H9 (cell line): ENCODE data around the gene MYL3. TPM values are rescaled to one million over a fixed set of nuclear protein-coding genes. Genes with fewer than 3 reads are reported as not detected.

ENCODE experiments used
- DNase-seq: peaks from one replicate; pipeline ENCODE4 v3.0.0-alpha.2; 2017
- H2AFZ ChIP-seq: one replicate; pipeline ENCODE4 v1.6.1; 2013; ENCODE audit warnings: mild to moderate bottlenecking, low read length, control low read depth, moderate library complexity
- H2AK5ac ChIP-seq: 2 replicates; pipeline ENCODE4 v1.6.1; 2013; ENCODE audit warnings: low read length, control low read depth, mixed read lengths; ENCODE audit not compliant: insufficient read length
- H2BK120ac ChIP-seq: one replicate; pipeline ENCODE4 v1.6.1; 2013; ENCODE audit warnings: low read depth, mild to moderate bottlenecking, low read length, control low read depth, inconsistent platforms; ENCODE audit not compliant: poor library complexity, severe bottlenecking
- H2BK12ac ChIP-seq: 2 replicates; pipeline ENCODE4 v1.6.1; 2013; ENCODE audit warnings: low read length, control low read depth, mixed read lengths, low read depth; ENCODE audit not compliant: insufficient read length
- H2BK15ac ChIP-seq: 2 replicates; pipeline ENCODE4 v1.6.1; 2013; ENCODE audit warnings: low read depth, low read length, control low read depth
- H2BK20ac ChIP-seq: one replicate; pipeline ENCODE4 v1.6.1; 2013; ENCODE audit warnings: low read depth, mild to moderate bottlenecking, low read length, control low read depth, inconsistent platforms; ENCODE audit not compliant: poor library complexity, severe bottlenecking
- H2BK5ac ChIP-seq: 2 replicates; pipeline ENCODE4 v1.6.1; 2013; ENCODE audit warnings: low read length, control low read depth, mixed read lengths; ENCODE audit not compliant: insufficient read length
- H3K14ac ChIP-seq: 2 replicates; pipeline ENCODE4 v1.6.1; 2013; ENCODE audit warnings: low read length, control low read depth; ENCODE audit not compliant: insufficient read depth
- H3K18ac ChIP-seq: 2 replicates; pipeline ENCODE4 v1.6.1; 2013; ENCODE audit warnings: low read depth, mild to moderate bottlenecking, mixed read lengths, low read length, control low read depth; ENCODE audit not compliant: insufficient read length
- H3K23ac ChIP-seq: 2 replicates; pipeline ENCODE4 v1.6.1; 2013; ENCODE audit warnings: low read length, control low read depth, mixed read lengths, low read depth; ENCODE audit not compliant: insufficient read length
- H3K23me2 ChIP-seq: 2 replicates; pipeline ENCODE4 v1.6.1; 2013; ENCODE audit warnings: low read depth, mild to moderate bottlenecking, mixed read lengths, low read length, control low read depth; ENCODE audit not compliant: insufficient read length, poor library complexity, severe bottlenecking
- H3K27ac ChIP-seq: 2 replicates; pipeline ENCODE4 v1.5.1; 2013; ENCODE audit warnings: low read length, control low read depth, mixed read lengths, low read depth; ENCODE audit not compliant: insufficient read length
- H3K27me3 ChIP-seq: 2 replicates; pipeline ENCODE4 v1.6.1; 2013; ENCODE audit warnings: low read length, control low read depth, inconsistent platforms; ENCODE audit not compliant: insufficient read depth
- H3K4ac ChIP-seq: 2 replicates; pipeline ENCODE4 v1.6.1; 2013; ENCODE audit warnings: low read depth, mild to moderate bottlenecking, control low read depth, inconsistent platforms, low read length, moderate library complexity
- H3K4me1 ChIP-seq: 2 replicates; pipeline ENCODE4 v1.6.1; 2013; ENCODE audit warnings: low read length, control low read depth, inconsistent platforms; ENCODE audit not compliant: insufficient read depth
- H3K4me2 ChIP-seq: 2 replicates; pipeline ENCODE4 v1.6.1; 2013; ENCODE audit warnings: low read length, control low read depth, mixed read lengths; ENCODE audit not compliant: insufficient read length, insufficient read depth
- H3K56ac ChIP-seq: 2 replicates; pipeline ENCODE4 v1.6.1; 2013; ENCODE audit warnings: low read depth, mild to moderate bottlenecking, mixed read lengths, low read length, control low read depth; ENCODE audit not compliant: insufficient read length
- H3K79me1 ChIP-seq: 2 replicates; pipeline ENCODE4 v1.6.1; 2013; ENCODE audit warnings: low read depth, mild to moderate bottlenecking, moderate library complexity, low read length, control low read depth, inconsistent platforms; ENCODE audit not compliant: insufficient read depth, poor library complexity, severe bottlenecking
- H3K79me2 ChIP-seq: 2 replicates; pipeline ENCODE4 v1.6.1; 2013; ENCODE audit warnings: low read length, control low read depth, inconsistent platforms; ENCODE audit not compliant: insufficient read depth
- H3K9ac ChIP-seq: 2 replicates; pipeline ENCODE4 v1.6.1; 2013; ENCODE audit warnings: low read length, control low read depth, mixed read lengths; ENCODE audit not compliant: insufficient read length; ENCODE audit errors: extremely low read depth
- H3K9me3 ChIP-seq: one replicate; pipeline ENCODE4 v1.6.1; 2013; ENCODE audit warnings: low read depth, low read length, inconsistent platforms; ENCODE audit not compliant: control insufficient read depth
- H3T11ph ChIP-seq: one replicate; pipeline ENCODE4 v1.6.1; 2013; ENCODE audit warnings: mild to moderate bottlenecking, low read length, control low read depth, inconsistent platforms
- H4K20me1 ChIP-seq: one replicate; pipeline ENCODE4 v1.6.1; 2013; ENCODE audit not compliant: control insufficient read depth, insufficient read length, insufficient read depth
- H4K5ac ChIP-seq: 2 replicates; pipeline ENCODE4 v1.6.1; 2013; ENCODE audit warnings: low read depth, mild to moderate bottlenecking, mixed read lengths, low read length, control low read depth; ENCODE audit not compliant: insufficient read length
- H4K8ac ChIP-seq: replicated peaks from 2 replicates; pipeline ENCODE4 v1.6.1; 2013; ENCODE audit warnings: low read length, control low read depth, mixed read lengths, low read depth; ENCODE audit not compliant: insufficient read length
- H4K91ac ChIP-seq: 2 replicates; pipeline ENCODE4 v1.6.1; 2013; ENCODE audit warnings: low read depth, mild to moderate bottlenecking, moderate library complexity, mixed read lengths, low read length, control low read depth; ENCODE audit not compliant: insufficient read length
- H3K27ac Mint-ChIP-seq, 3 experiments: 2 replicates in 2 of 3; 3 replicates in 1 of 3; pipeline ENCODE4 v1.8.0; 2020 to 2021; ENCODE audit warnings: mixed read lengths in 3 of 3, mild to moderate bottlenecking in 1 of 3, moderate library complexity in 1 of 3
- H3K27me3 Mint-ChIP-seq: 2 replicates; pipeline ENCODE4 v1.8.0; 2021; ENCODE audit warnings: low read depth, mild to moderate bottlenecking, moderate library complexity, mixed read lengths
- H3K36me3 Mint-ChIP-seq, 3 experiments: 2 replicates in 2 of 3; 3 replicates in 1 of 3; pipeline ENCODE4 v1.8.0; 2020 to 2021; ENCODE audit warnings: low read depth in 3 of 3, mixed read lengths in 3 of 3; ENCODE audit not compliant: insufficient read depth in 1 of 3
- H3K4me1 Mint-ChIP-seq, 2 experiments: 2 replicates each; pipeline ENCODE4 v1.8.0; 2020; ENCODE audit warnings: mixed read lengths in 2 of 2
- H3K4me3 Mint-ChIP-seq, 2 experiments: 2 replicates in 1 of 2; 3 replicates in 1 of 2; pipeline ENCODE4 v1.8.0; 2020 to 2021; ENCODE audit warnings: mild to moderate bottlenecking in 2 of 2, mixed read lengths in 2 of 2, moderate library complexity in 1 of 2
- H3K9me3 Mint-ChIP-seq, 2 experiments: 2 replicates in 1 of 2; 3 replicates in 1 of 2; pipeline ENCODE4 v1.8.0; 2020; ENCODE audit warnings: mild to moderate bottlenecking in 2 of 2, mixed read lengths in 2 of 2, moderate library complexity in 1 of 2
- WGBS: extraction: QIAGEN DNeasy Blood & Tissue Kit; methylation state at CpG from one replicate; pipeline ENCODE4 v1.1.7; 2013; ENCODE audit warnings: missing lambda C conversion rate, low lambda C conversion rate, mixed read lengths; ENCODE audit not compliant: insufficient read length; ENCODE audit errors: extremely low coverage; 5-methylcytosine and 5-hydroxymethylcytosine counted together
- total RNA-seq: library from RNA; stranded (reverse); gene quantifications from 2 replicates; pipeline ENCODE4 v1.2.1, GENCODE V29; 2021
- TF ChIP-seq, protein P1 (sequence below): fragments of 200-600 bp; sonication (generic); conservative IDR thresholded peaks from 3 replicates; pipeline ENCODE4 v1.8.0; 2021; ENCODE audit warnings: antibody characterized with exemption, mild to moderate bottlenecking

The MYL3 gene
- total RNA-seq, 1 experiment from 2014 or later, result 0.24 TPM

DNA sequence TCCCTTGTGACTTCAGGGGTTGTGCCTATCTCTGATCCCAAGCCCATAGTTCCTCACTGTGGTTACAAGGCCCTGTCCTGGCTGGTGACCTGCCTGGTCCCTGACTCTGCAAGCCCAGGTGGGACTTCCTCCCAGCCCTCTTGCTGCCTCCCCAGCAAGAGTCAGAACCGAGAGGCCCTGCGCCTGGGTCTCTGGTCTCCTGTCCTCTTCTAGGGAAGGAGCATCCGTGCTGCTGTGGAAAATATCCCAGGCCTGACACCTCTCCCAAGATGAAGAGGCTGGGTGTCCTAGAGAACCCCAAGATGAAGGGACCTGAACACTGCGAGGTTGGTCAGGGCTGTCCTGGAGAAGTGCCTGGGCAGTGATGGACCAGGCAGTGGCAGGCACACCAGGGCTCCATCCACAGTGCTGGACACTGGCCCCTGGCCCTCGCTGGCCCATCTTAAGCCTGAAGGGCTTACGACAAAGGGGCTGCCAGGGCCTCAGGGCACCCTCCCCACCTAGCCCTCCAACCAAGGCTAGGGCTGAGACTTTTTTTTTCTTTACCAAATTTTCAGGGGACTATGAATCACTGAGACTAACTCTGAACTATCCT, 47.0 kb upstream of the MYL3 start:
- WGBS, result no CpG with 5 or more reads among the region's 6 CpGs
- H3K14ac ChIP-seq, result no peak overlapping the region
- peaks cover 2% of the 10 kb centered on the region; the same call in 1 of the 2 replicates for H3K27me3 Mint-ChIP-seq
- H4K8ac ChIP-seq, result no peak overlapping the region
- no peaks in the 10 kb centered on the region for H3K79me1 ChIP-seq
- no peaks in the 10 kb centered on the region for H3K79me2 ChIP-seq
- no peak overlapping the region for H3K4me2 ChIP-seq
- H4K5ac ChIP-seq, result no peak overlapping the region
- H3K56ac ChIP-seq, result no peak overlapping the region
- no peak overlapping the region for H2BK12ac ChIP-seq
- no peak overlapping the region for H3K27ac Mint-ChIP-seq
- no peaks in the 10 kb centered on the region for H3K36me3 Mint-ChIP-seq
- no peak overlapping the region for H2BK20ac ChIP-seq
- H3K4me3 Mint-ChIP-seq, result no peak overlapping the region
- no peaks in the 10 kb centered on the region for H3K9me3 ChIP-seq
- H3K27me3 ChIP-seq, result no peaks in the 10 kb centered on the region
- H2AK5ac ChIP-seq, result no peak overlapping the region
- H2AFZ ChIP-seq, result no peak overlapping the region
- no peak for DNase-seq
- no peak overlapping the region for H4K91ac ChIP-seq
- no peaks in the 10 kb centered on the region for H3K9me3 Mint-ChIP-seq
- H3K4ac ChIP-seq, result no peak overlapping the region
- H4K20me1 ChIP-seq, result no peaks in the 10 kb centered on the region
- H3K9ac ChIP-seq, result no peak overlapping the region
- no peaks in the 10 kb centered on the region for H3K4me1 ChIP-seq
- H3K23ac ChIP-seq, result no peak overlapping the region
- TF ChIP-seq, protein P1, sequence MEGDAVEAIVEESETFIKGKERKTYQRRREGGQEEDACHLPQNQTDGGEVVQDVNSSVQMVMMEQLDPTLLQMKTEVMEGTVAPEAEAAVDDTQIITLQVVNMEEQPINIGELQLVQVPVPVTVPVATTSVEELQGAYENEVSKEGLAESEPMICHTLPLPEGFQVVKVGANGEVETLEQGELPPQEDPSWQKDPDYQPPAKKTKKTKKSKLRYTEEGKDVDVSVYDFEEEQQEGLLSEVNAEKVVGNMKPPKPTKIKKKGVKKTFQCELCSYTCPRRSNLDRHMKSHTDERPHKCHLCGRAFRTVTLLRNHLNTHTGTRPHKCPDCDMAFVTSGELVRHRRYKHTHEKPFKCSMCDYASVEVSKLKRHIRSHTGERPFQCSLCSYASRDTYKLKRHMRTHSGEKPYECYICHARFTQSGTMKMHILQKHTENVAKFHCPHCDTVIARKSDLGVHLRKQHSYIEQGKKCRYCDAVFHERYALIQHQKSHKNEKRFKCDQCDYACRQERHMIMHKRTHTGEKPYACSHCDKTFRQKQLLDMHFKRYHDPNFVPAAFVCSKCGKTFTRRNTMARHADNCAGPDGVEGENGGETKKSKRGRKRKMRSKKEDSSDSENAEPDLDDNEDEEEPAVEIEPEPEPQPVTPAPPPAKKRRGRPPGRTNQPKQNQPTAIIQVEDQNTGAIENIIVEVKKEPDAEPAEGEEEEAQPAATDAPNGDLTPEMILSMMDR, result no peak
- H3K18ac ChIP-seq, result no peak overlapping the region
- H2BK5ac ChIP-seq, result no peak overlapping the region
- H2BK15ac ChIP-seq, result no peak overlapping the region
- no peak overlapping the region for H3T11ph ChIP-seq
- no peak overlapping the region for H2BK120ac ChIP-seq
- no peaks in the 10 kb centered on the region for H3K23me2 ChIP-seq
- H3K4me1 Mint-ChIP-seq, result peaks cover 3 to 5% of the 10 kb centered on the region in 2 experiments; a peak in 3 of 4 replicates
- no peak overlapping the region for H3K27ac ChIP-seq
